HG02571 (cell line): Measurements from ENCODE around the gene CCDC59.
"Not testable (repeated sequence)": the region's sequence is repeated elsewhere in the genome, so short reads cannot be mapped to it uniquely, and the experiment has no call there.

ENCODE experiments used
- ATAC-seq: cut with Tn5 transposase; IDR thresholded peaks from one replicate; pipeline ENCODE4 v1.9.1; 2021; ENCODE audit warnings: mild to moderate bottlenecking, moderate library complexity; ENCODE audit not compliant: unreplicated experiment

CCDC59 gene, protein sequence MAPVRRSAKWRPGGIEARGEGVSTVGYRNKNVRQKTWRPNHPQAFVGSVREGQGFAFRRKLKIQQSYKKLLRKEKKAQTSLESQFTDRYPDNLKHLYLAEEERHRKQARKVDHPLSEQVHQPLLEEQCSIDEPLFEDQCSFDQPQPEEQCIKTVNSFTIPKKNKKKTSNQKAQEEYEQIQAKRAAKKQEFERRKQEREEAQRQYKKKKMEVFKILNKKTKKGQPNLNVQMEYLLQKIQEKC

DNA sequence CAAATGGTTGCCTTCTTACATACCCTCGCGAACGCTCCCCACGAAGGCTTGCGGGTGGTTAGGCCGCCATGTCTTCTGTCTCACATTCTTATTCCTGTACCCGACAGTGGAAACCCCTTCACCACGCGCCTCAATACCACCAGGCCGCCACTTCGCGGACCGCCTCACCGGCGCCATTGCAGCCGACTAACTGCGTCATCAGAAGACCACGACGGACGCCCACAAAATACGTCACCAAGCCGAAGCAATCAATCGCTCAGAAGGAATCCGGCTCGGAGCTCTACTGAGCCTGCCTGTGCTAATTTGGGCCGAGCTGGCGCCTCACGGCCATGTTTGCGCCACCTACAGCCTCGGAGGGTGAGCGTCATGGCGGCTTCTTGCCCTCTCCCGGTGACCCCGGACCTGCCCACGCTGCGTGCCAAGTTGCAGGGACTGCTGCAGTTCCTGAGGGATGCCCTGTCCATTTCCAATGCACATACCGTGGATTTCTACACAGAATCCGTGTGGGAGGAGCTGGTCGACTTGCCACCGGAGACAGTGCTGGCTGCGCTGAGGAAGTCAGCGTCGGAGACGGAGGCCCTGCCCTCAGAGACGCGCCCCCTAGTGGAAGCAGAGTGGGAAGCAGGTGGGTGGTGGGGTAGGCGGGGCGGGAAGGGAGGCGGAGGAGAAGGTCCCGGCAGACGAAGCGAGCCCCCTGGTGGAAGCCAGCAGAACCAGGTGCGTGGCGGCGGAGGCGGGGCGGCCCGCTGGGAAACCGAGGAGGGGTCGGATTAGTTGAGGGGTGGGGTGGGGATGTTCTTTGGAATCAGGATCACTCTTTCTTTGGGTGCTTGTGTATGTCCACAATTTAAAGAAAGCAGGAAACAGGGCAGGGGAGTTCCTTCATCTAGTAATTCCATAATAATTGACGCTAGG is at the start of gene CCDC59, which contains the start of gene METTL25:
TSS of gene CCDC59 (minus strand) at position 188 of the 915 bp plus-strand sequence. CDS start at position 177, 11 bp downstream.
TSS of gene METTL25 (plus strand) at position 330 of the 915 bp plus-strand sequence. CDS start at position 367, 37 bp downstream.
- peak; percentile 94 for ATAC-seq

DNA sequence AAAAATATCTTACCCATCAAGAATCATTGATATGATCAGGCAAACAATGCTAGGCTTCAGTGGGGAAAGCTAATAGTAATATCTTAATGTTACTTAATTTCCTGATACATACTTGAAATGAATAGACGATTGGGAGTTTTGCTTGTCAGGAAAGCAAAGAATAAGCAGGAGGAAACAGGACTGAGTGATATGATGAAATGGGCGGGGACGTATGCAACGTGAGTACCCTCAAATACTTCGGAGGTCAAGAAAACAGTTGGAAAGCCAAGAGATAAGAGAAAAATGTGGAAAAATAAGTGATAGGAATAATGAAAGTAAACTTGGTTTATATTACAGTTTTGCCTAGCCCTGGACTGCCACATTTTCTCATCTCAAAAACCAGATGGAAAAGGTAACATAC is 49.3 kb upstream of the CCDC59 start:
- no peak for ATAC-seq

DNA sequence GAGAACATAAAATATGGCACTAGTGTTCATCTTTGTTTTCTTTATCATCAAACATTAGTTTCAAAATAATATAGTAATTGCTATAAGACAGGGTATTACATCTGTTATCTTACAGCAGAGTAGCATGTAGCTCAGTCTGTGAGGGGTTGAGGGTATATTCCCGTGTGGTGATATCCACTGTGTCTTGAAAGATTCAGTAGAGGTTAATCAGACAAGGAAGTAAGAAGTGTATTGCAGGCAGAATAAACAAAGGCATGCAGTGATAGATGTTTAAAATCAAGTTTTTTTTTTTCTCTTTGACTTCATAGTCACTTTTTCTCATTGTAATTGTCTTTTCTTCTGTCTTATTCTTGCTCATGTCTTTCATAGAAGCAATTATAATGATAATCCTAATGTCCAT is 48.5 kb upstream of the CCDC59 start:
- ATAC-seq, result no peak

DNA sequence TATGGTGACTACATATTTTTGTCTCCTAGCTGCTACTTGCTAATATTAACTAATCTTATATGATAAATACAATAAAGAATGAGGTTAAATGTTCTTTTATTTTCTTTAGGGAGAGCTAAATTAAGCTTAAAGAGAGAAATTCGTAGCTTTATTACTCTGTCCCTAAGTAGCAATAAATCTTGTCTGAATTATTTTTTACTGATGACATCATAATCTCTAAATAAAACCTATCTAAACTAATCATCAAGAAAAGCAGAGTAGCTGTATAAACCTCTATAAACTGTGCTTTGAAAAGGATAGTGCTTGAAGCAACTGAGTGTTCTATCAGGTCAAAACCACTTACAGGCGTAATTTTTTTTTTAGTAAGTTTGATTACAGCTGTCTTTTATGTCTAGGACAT is 42.6 kb upstream of the CCDC59 start:
- ATAC-seq, result no peak

DNA sequence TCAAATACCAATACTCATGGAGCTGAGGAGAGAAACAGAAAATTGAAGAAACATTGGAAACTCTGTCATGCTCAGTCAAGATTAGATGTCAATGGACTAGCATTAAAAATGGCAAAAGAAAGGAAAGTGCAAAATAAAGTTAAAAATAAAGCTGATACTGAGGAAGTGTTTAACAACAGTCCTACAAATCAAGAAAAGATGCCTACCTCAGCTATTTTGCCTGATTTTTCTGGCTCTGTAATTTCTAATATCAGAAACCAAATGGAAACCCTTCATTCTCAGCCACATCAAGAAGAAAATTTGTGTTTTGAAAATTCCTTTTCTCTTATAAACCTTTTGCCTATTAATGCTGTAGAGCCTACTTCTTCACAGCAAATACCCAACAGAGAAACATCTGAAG is 40.7 kb upstream of the CCDC59 start:
- no peak for ATAC-seq

DNA sequence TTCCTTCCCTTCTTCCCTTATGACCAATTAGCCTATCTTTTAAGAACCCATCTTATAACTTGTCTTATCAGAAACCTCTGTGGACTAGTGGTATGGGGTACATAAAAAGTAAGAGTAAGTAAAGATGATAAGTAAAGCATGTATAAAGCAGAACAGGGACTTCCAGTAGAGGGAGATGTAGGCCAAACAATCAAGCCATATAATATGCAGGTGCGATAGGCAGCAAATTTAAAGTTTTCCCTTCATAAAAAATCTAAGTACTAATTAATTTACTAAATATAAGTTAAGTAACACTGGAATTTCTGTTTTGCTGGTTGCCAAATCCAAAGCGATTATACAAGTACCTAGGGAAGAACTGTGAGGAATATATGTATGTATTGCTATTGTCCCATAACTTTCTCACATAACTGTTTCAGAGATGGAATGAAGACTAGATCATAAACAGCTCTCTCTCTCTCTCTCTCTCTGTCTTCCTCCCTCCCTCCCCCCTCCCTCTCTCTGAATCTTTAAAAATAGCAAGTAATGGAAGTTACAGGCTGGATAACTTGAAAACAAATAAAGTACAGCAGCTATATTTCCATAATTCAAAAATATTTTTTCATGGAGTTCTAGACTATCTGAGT is 25.9 kb upstream of the CCDC59 start:
- ATAC-seq, result peak; percentile 68

DNA sequence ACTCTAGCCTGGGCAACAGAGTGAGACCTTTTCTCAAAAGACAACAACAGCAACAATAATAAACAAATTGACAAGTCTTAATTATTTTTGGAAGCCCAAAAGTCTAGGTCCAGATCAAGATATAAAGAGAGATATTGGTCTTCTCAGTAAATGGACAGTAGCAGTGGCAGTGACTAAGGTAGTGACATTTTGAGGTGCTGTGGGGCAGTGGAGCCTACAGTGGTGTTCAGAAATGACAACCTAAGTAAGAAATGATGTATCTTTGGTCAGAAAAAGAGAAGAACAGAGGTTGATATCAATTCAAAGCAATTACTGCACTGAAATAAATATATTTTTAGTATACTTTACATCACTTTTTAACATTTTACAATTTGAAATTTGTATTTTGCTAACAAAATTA is 20.8 kb upstream of the CCDC59 start:
- ATAC-seq, result no peak

DNA sequence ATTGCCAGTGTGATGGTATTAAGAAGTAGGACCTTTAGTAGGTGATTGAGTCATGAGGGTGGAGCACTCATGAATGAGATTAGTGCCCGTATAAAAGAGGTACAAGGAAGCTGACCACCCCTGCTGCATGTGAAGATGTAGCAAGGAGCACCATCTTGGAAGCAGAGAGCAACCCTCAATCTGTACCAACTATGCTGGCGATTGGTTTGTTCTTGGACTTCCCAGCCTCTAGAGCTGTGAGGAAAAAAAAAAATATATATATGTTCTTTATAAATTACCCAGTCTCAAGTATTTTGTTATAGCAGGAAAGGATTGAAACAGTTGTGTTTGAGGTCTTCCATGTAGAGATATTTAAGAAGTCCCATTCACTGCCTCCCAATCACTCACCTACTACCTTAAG is 17.0 kb upstream of the CCDC59 start:
- ATAC-seq, result no peak

DNA sequence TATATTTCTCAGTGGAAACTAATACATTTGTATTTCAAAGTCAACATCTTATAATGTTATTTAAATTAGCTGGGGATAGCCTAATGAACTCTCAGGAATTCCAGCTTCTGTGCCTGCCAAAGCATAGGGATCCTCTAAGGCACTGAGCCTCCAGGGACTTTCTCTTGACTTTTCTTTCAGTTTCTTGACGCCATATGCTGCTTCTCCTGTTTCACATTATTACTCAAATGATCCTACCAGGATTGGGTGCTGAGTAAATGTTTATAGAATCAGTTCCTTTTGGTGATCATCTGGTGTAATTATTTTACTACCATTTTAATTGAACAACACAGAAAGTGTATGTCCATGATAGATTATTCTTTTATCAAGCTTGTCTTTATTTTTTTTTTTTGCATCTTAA is 8.0 kb upstream of the CCDC59 start:
- ATAC-seq, result no peak

DNA sequence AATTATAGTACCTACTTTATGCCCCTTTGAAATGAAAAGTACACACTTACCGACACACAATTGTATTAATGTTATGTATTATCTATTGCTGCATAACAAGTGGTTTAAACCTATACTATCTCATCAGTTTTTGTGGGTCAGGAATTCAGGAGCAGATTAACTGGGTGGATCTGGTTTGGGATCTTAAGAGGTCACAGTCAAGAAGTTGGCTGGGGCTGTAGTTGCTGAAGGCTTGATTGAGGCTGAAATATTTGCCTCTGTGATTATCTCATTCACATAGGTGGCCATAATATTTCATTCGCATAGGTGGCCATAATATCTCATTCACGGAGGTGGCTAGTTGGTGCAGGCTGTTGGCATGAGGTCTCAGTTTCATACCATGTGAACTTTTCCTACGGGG is 5.8 kb upstream of the CCDC59 start:
- no peak for ATAC-seq

DNA sequence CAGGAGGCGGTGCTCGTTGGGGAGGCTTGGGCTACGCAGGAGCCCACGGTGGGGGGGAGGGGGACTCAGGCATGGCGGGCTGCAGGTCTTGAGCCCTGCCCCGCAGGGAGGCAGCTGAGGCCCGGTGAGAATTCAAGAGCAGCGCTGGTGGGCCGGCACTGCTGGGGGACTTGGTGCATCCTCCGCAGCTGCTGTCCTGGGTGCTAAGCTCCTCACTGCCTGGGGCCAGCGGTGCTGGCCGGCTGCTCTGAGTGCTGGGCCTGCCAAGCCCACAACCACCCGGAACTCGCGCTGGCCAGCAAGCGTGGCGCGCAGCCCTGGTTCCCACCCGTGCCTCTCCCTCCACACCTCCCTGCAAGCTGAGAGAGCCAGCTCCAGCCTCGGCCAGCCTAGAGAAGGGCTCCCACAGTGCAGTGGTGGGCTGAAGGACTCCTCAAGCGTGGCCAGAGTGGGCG is 3.3 kb upstream of the CCDC59 start:
- no peak for ATAC-seq

DNA sequence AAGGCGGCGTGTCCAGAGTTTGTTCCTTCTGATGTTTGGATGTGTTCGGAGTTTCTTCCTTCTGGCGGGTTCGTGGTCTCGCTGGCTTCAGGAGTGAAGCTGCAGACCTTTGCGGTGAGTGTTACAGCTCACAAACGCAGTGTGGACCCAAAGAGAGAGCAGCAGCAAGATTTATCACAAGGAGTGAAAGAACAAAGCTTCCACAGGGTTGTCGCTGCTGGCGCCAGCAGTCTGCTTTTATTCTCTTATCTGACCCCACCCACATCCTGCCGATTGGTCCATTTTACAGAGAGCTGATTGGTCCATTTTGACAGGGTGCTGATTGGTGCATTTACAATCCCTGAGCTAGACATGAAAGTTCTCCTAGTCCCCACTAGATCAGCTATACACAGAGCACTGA is 2.6 kb upstream of the CCDC59 start:
- ATAC-seq, result not testable (repeated sequence)

DNA sequence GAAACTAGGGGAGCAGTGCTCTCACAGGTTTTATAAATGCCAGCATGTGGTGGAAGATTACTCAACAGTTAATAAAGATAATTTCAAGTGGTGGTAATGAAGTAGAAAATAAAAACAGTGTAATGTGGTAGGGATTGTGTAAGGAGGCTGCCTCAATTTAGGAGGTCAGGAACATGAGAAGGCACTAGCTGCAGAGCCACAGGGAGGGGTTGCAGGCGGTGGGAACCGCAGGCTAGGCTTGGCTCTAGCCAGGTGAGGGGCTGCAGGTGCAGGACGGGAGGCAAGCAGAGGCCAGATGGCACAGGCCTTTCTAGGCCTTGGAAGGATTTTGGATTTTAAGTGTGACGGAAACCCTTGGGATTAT is 910 bp upstream of the CCDC59 start:
- peak; percentile 14 for ATAC-seq

DNA sequence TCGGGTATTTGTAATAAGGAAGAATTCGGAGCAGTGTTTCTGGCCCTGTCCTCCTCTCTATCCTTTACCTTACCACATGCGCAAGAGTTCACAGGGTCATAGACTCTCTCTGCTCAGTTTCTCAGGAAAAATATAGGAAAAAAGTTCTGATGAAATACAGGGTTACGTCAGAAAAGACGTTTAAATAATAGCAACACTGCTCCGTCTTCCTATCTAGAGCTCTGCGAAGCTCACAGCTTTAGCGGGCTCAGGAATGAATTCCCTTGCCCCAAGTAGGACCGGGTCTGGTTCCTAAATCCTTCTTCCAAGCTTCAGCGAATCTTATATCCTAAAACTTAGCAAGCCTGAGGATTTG is 365 bp downstream of the CCDC59 start:
- ATAC-seq, result no peak

DNA sequence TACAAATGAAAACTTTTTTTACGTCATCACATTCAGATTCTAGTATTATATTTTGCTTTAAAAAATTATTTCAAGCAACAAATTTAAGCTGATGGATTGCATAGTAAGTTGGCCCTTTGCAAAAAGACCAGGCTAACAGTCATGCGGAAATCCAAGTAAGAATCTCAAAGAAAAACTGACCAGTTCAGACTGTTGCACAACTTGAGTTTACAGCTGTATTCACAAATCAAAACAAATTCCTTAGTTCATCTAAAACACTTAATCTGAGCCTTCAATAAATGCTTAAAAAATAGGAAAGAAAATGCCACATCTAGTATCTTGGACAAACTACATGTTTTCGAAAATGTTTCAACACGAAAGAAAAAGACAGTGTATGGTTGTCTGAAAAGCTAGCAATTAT is 847 bp downstream of the CCDC59 start:
- ATAC-seq, result no peak

DNA sequence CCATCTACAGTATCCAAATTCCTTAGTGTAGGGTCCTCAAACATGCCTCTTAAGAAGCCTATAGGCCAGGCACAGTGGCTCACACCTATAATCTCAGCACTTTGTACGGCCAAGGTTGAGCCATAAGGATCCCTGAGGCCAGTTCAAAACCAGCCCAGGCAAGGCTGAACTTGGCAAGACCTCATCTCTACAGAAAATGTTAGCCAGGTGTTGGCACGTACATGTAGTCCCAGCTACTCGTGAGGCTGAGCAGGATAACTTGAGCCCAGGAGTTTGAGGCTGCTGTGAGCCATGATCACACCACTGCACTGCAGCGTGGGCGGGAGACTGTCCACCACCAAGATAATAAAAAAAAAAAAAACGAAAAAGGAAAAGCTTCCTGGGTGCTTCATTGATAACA is 6.8 kb downstream of the CCDC59 start:
- ATAC-seq, result no peak

DNA sequence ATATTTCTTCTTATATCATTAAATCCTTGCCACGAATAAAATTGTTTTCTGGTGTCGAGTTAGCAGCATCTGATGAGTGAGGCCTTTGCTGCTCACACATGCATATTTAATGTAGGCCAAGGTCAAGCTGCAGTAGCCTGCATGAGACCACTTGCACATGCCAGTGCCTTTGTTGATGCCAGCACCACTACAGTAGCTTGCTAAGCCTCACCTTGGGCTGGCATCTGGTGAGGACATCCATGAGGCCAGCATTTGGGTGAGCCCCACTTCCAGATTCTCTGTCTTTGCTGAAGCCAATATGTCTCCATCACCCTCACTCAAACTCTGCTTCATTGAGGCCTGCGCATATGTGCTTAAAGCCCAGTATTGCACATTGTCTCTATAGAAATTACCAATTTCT is 8.0 kb downstream of the CCDC59 start:
- no peak for ATAC-seq

DNA sequence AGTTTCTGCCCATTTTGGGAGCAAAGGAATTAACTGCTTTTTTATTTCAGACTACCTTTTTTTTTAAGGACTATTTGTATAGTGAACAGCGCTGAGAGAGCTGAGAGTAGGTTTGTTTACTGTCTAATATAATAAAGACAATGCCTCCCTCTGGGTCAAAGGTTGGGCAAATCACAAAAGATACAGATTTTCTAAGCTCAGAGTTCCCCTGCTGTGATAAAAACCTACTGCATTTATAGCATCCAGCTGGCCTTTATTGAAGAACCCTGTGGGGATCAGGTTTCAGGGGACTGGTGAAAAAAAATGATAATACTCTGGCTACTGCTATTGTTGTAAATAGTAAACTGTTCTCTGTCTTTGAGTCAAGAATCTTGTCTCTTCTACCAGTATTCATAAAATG is 28.7 kb downstream of the CCDC59 start:
- ATAC-seq, result no peak

DNA sequence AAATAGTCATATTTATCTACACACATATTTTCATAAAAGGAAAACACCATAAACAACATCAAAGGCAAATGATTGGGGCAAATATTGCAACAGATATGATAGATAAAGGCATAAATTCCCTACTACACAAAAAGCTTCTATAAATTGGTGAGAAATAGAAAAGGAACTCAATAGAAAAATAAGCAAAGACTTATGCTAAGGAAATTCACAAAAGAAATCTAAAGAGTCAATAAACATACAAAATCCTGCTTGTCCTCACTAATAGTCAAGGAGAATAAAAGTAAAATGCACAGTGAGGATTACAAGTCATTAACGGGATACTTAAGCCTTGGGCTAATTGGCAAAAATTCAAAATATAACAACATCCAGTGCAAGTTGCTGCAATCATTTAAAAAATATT is 30.3 kb downstream of the CCDC59 start:
- no peak for ATAC-seq

DNA sequence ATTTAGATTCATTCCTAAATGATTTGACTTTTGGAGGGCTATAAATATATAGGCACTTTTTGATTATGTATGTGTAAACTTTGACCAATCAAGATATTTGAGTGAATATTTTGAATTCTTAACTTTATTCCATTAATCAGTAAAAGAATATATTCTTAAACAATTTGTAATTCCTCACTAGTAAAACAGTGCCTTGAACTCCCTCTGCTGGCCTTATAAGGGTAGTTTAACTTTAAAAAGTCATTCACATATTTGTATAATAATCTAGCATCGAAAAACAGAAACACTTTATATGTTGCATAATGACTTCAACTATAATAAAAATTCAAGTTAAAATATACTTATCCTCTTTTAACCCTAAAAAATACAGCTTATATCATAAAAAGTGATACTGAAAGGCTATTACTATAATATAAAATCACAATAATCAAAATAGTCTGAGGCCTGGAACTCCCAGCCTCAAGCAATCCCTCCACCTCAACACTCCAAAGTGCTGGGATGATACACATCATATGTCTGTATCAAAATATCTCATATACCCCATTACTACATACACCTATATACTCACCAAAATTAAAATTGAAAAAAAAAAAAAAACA is 31.2 kb downstream of the CCDC59 start:
- ATAC-seq, result no peak

DNA sequence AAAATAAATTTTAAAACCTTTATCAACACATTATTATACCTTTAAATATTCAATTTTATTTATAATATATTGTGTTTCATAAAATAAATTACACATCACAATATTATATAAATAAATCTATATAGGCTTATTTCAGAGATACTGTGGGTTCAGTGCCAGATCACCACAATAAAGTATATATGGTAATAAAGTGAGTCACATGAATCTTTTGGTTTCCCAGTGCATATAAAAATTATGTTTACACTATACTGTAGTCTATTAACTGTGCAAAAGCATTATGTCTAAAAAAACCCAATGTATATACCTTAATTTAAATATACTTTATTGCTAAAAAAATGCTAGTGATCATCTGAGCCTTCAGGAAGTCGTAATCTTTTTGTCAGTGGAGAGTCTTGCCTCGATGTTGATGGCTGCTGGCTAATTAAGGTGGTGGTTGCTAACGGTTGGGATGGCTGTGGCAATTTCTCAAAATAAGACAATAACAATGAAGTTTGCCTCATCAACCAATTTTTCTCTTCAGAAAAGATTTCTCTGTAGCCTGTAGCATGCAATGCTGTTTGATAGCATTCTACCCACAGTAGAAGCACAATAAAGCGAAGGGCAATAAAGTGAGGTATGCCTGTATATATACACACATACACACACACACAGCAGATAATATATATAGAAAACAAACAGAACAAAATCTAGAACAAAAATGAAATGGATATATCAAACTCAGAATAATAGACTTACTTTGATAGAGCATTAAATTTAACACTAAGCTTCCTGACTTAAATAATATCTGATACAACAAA is 32.4 kb downstream of the CCDC59 start:
- no peak for ATAC-seq
